Measurements from ENCODE around the gene CCND2.
"Not testable (repeated sequence)": the region's sequence is repeated elsewhere in the genome, so short reads cannot be mapped to it uniquely, and the experiment has no call there.

Gene CCND2

GRCh38 chr12:4273652-4274395 is at the start of gene CCND2:
TSS of gene CCND2 (plus strand) at chr12:4273762. CDS start at chr12:4274041, 279 bp downstream.
- no peak for FAIRE-seq

GRCh38 chr12:4224206-4224889 is 49.2 kb upstream of the CCND2 start:
- FAIRE-seq, result no peak

GRCh38 chr12:4225571-4225970 is 48.0 kb upstream of the CCND2 start:
- no peak for FAIRE-seq

- no peak for FAIRE-seq
These were observed 46.5 kb upstream of the CCND2 start for GRCh38 chr12:4227046-4227445.

GRCh38 chr12:4228122-4228580 is 45.4 kb upstream of the CCND2 start:
- no peak for FAIRE-seq

GRCh38 chr12:4230526-4230925 is 43.0 kb upstream of the CCND2 start:
- FAIRE-seq, result no peak

GRCh38 chr12:4238577-4238976 is 35.0 kb upstream of the CCND2 start:
- no peak for FAIRE-seq

- no peak for FAIRE-seq
These were observed 33.8 kb upstream of the CCND2 start for GRCh38 chr12:4239746-4240145.

- no peak for FAIRE-seq
These were observed 33.3 kb upstream of the CCND2 start for GRCh38 chr12:4240161-4240783.

- FAIRE-seq, result no peak
These were observed 32.6 kb upstream of the CCND2 start for GRCh38 chr12:4240981-4241380.

GRCh38 chr12:4241592-4241991 is 32.0 kb upstream of the CCND2 start:
- no peak for FAIRE-seq

GRCh38 chr12:4242595-4242994 is 31.0 kb upstream of the CCND2 start:
- FAIRE-seq, result no peak

- FAIRE-seq, result no peak
These were observed 30.5 kb upstream of the CCND2 start for GRCh38 chr12:4243091-4243490.

GRCh38 chr12:4243491-4244100 is 30.0 kb upstream of the CCND2 start:
- not testable (repeated sequence) for FAIRE-seq

GRCh38 chr12:4244868-4245267 is 28.7 kb upstream of the CCND2 start:
- no peak for FAIRE-seq

- FAIRE-seq, result no peak
These were observed 28.1 kb upstream of the CCND2 start for GRCh38 chr12:4245446-4245845.

- no peak for FAIRE-seq
These were observed 27.4 kb upstream of the CCND2 start for GRCh38 chr12:4246116-4246515.

- no peak for FAIRE-seq
These were observed 22.9 kb upstream of the CCND2 start for GRCh38 chr12:4250691-4251090.

- FAIRE-seq, result no peak
These were observed 22.2 kb upstream of the CCND2 start for GRCh38 chr12:4251216-4251891.

GRCh38 chr12:4251967-4252366 is 21.6 kb upstream of the CCND2 start:
- no peak for FAIRE-seq

GRCh38 chr12:4252601-4253000 is 21.0 kb upstream of the CCND2 start:
- FAIRE-seq, result no peak

- no peak for FAIRE-seq
These were observed 17.3 kb upstream of the CCND2 start for GRCh38 chr12:4256043-4256826.

Data from G401.6 (cell line).